GM23248 (cell line): Measurements from ENCODE around the gene CLDN20. TPM values are rescaled to one million over a fixed set of nuclear protein-coding genes. Genes with fewer than 3 reads are reported as not detected.
"Not testable (repeated sequence)": the region's sequence is repeated elsewhere in the genome, so short reads cannot be mapped to it uniquely, and the experiment has no call there.

Source experiments
- DNase-seq: peaks from one replicate; pipeline ENCODE4 v3.0.0-alpha.2; 2015
- H2AFZ ChIP-seq: fragments of 200-600 bp; sonication (generic); 2 replicates; pipeline ENCODE4 v1.6.1; 2016; ENCODE audit warnings: antibody characterized with exemption
- H3F3A ChIP-seq: fragments of 200-600 bp; sonication (generic); 2 replicates; pipeline ENCODE4 v1.6.1; 2016; ENCODE audit warnings: mild to moderate bottlenecking, antibody characterized with exemption, mixed run types; ENCODE audit not compliant: insufficient read depth
- H3K27ac ChIP-seq: fragments of 200-600 bp; sonication (generic); 2 replicates; pipeline ENCODE4 v1.5.1; 2016; ENCODE audit warnings: mild to moderate bottlenecking
- H3K27me3 ChIP-seq: fragments of 200-600 bp; sonication (generic); replicated peaks from 2 replicates; pipeline ENCODE4 v1.6.1; 2016; ENCODE audit warnings: mild to moderate bottlenecking; ENCODE audit not compliant: insufficient read depth
- H3K36me3 ChIP-seq: fragments of 200-600 bp; sonication (generic); 2 replicates; pipeline ENCODE4 v1.6.1; 2016; ENCODE audit warnings: low read depth, mild to moderate bottlenecking
- H3K4me1 ChIP-seq: fragments of 200-600 bp; sonication (generic); 2 replicates; pipeline ENCODE4 v1.6.1; 2016; ENCODE audit warnings: mild to moderate bottlenecking; ENCODE audit not compliant: insufficient read depth
- H3K4me2 ChIP-seq: fragments of 200-600 bp; sonication (generic); one replicate; pipeline ENCODE4 v1.6.1; 2016; ENCODE audit warnings: mild to moderate bottlenecking; ENCODE audit not compliant: unreplicated experiment
- H3K4me3 ChIP-seq: fragments of 200-600 bp; sonication (generic); 2 replicates; pipeline ENCODE4 v1.5.1; 2016; ENCODE audit warnings: mild to moderate bottlenecking
- H3K79me2 ChIP-seq: fragments of 200-600 bp; sonication (generic); 2 replicates; pipeline ENCODE4 v1.6.1; 2016; ENCODE audit warnings: mild to moderate bottlenecking; ENCODE audit not compliant: insufficient read depth
- H3K9ac ChIP-seq: fragments of 200-600 bp; sonication (generic); 2 replicates; pipeline ENCODE4 v1.6.1; 2016; ENCODE audit warnings: mild to moderate bottlenecking
- H3K9me2 ChIP-seq: fragments of 200-600 bp; sonication (generic); 2 replicates; pipeline ENCODE4 v1.6.1; 2016; ENCODE audit warnings: mixed run types, mild to moderate bottlenecking, moderate library complexity; ENCODE audit not compliant: insufficient read depth
- H3K9me3 ChIP-seq: fragments of 200-600 bp; sonication (generic); one replicate; pipeline ENCODE4 v1.6.1; 2017; ENCODE audit warnings: low read depth
- H4K20me1 ChIP-seq: fragments of 200-600 bp; sonication (generic); 2 replicates; pipeline ENCODE4 v1.6.0; 2016; ENCODE audit not compliant: insufficient read depth
- EZH2 ChIP-seq: fragments of 200-600 bp; sonication (generic); IDR thresholded peaks from 2 replicates; pipeline ENCODE4 v1.6.1; 2018; ENCODE audit warnings: antibody characterized with exemption, mild to moderate bottlenecking; ENCODE audit not compliant: insufficient read depth, poor library complexity, severe bottlenecking
- EZH2phosphoT487 ChIP-seq: fragments of 200-600 bp; sonication (generic); IDR thresholded peaks from 2 replicates; pipeline ENCODE4 v1.6.1; 2018; ENCODE audit warnings: antibody characterized with exemption, moderate library complexity, mild to moderate bottlenecking, low read depth; ENCODE audit not compliant: insufficient read depth
- WGBS, 2 experiments: methylation state at CpG; one replicate each; pipeline ENCODE4 v1.1.6; 2015 to 2017; ENCODE audit warnings: low lambda C conversion rate in 2 of 2, low coverage in 1 of 2; ENCODE audit errors: missing lambda C conversion rate in 2 of 2; 5-methylcytosine and 5-hydroxymethylcytosine counted together
- in situ Hi-C: fragments of 300-500 bp; cut with MboI; formaldehyde crosslinking; loops from 2 replicates; pipeline ENCODE4 v1.15.0; 2020
- polyA plus RNA-seq: library from polyadenylated mRNA; unstranded; fragments of >200 nt; fragmentation: Nextera tagmentation; extraction: Ambion mirVana; gene quantifications from 2 replicates; pipeline ENCODE4 v1.2.1, GENCODE V29; 2016
- total RNA-seq: library from RNA; depleted of rRNA; stranded (reverse); fragments of >200 nt; shearing (Covaris generic); gene quantifications from 2 replicates; pipeline ENCODE4 v1.2.3, GENCODE V29; 2014

The CLDN20 gene
- total and polyA plus RNA-seq, 2 experiments from 2014 or later: not detected

GRCh38 chr6:155311086-155311485 lies 47.3 kb downstream of the CLDN20 start:
- Histone ChIP-seq H2AFZ (no peak overlapping the region), H3K27me3 (no peaks in the 10 kb centered on the region), H3K9me3 (no peaks in the 10 kb centered on the region), H3K9me2 (no peaks in the 10 kb centered on the region), H3K9ac (no peak overlapping the region), H3K4me3 (no peak overlapping the region), H3K79me2 (peaks cover 10% of the 10 kb centered on the region), H3K36me3 (no peaks in the 10 kb centered on the region), H3K27ac (no peak overlapping the region), H3K4me1 (peaks cover 18% of the 10 kb centered on the region), H3F3A (peaks cover 18% of the 10 kb centered on the region; the same call in 1 of the 2 replicates), H4K20me1 (no peaks in the 10 kb centered on the region), H3K4me2 (peak overlapping the region; percentile 33)
- in situ Hi-C loops: no loop called here
- TF ChIP-seq EZH2 (no peak), EZH2phosphoT487 (no peak)
- WGBS, 2 experiments: 98% methylated on average over 6 of the region's 6 CpGs
- DNase-seq: no peak

GRCh38 chr6:155311583-155311982 lies 47.8 kb downstream of the CLDN20 start:
- in situ Hi-C loops: no loop called here
- Histone ChIP-seq H4K20me1 (no peaks in the 10 kb centered on the region), H3K9me3 (no peaks in the 10 kb centered on the region), H3K36me3 (no peaks in the 10 kb centered on the region), H3K4me2 (no peak overlapping the region), H3K9me2 (no peaks in the 10 kb centered on the region), H3K9ac (no peak overlapping the region), H3K4me3 (no peak overlapping the region), H3K27me3 (no peaks in the 10 kb centered on the region), H3F3A (peaks cover 18% of the 10 kb centered on the region; the same call in 1 of the 2 replicates), H3K79me2 (peaks cover 10% of the 10 kb centered on the region), H3K4me1 (peaks cover 18% of the 10 kb centered on the region), H2AFZ (no peak overlapping the region), H3K27ac (no peak overlapping the region)
- 97 to 98% methylated on average over 2 of the region's 2 CpGs for WGBS, 2 experiments
- DNase-seq: no peak
- no peak for TF ChIP-seq EZH2
- TF ChIP-seq EZH2phosphoT487: no peak

DNA sequence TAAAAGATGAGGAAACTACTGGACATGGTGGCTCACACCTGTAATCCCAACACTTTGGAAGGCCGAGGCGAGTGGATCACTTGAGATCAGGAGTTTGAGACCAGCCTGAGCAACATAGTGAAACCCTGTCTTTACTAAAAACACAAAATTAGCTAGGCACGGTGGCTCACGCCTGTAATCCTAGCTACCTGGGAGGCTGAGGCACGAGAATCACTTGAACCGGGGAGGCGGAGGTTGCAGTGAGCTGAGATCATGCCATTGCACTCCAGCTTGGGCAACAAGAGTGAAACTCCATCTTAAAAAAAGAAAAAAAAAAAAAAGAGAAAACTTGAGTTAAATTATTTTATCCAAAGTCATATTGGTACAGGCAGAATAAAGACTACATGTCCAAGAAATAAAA lies 49.1 kb downstream of the CLDN20 start:
- H3K79me2 ChIP-seq, H4K20me1 ChIP-seq, H3K9me3 ChIP-seq, H3K27me3 ChIP-seq, H3K27ac ChIP-seq, DNase-seq, H3K36me3 ChIP-seq, H3K9me2 ChIP-seq, in situ Hi-C loops: not testable (repeated sequence)
- peak overlapping the region; percentile 93 for H3K4me2 ChIP-seq
- peak overlapping the region; percentile 78 for H3K4me3 ChIP-seq
- peak overlapping the region; percentile 79; the same call in 1 of the 2 replicates for H3K9ac ChIP-seq
- H3F3A ChIP-seq: peaks cover 18% of the 10 kb centered on the region; the same call in 1 of the 2 replicates
- H3K4me1 ChIP-seq: peaks cover 18% of the 10 kb centered on the region
- 92 to 93% methylated on average over 7 of the region's 7 CpGs for WGBS, 2 experiments
- peak overlapping the region; percentile 90; the same call in 1 of the 2 replicates for H2AFZ ChIP-seq

DNA sequence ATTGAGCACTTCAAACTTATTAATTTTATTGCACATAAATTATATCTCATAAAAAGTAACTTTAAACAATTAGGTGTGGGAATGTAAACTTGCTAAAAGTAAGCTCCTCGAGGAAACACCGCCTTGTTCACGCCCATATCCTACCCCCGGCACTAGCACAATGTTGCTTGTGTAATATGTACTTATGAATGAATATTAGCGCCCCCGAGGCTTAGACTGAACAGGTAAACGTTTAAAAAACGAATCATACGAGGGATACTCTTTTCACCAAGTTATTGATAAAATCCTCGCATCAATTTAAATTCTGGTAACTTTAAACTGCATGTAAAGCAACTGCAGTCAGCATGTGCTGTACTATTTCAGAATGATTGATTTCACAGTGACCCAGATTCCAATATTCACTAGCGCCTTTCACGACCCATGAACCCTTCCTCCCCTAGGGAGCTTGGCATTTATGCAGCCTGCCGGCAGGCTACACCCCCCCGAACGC lies 49.8 kb downstream of the CLDN20 start:
- peak overlapping the region; percentile 79 for H3K9ac ChIP-seq
- peaks cover 18% of the 10 kb centered on the region; the same call in 1 of the 2 replicates for H3F3A ChIP-seq
- H3K27ac ChIP-seq: no peak overlapping the region
- peak overlapping the region; percentile 90 for H2AFZ ChIP-seq
- H3K36me3 ChIP-seq: no peaks in the 10 kb centered on the region
- 1 to 3% methylated on average over 15 of the region's 15 CpGs for WGBS, 2 experiments
- peak; percentile 33 for DNase-seq
- H3K27me3 ChIP-seq: no peaks in the 10 kb centered on the region
- in situ Hi-C loops: no loop called here
- peak overlapping the region; percentile 93 for H3K4me2 ChIP-seq
- TF ChIP-seq EZH2phosphoT487 (no peak), EZH2 (no peak)
- peak overlapping the region; percentile 78 for H3K4me3 ChIP-seq
- H3K4me1 ChIP-seq: peaks cover 18% of the 10 kb centered on the region
- H3K9me3 ChIP-seq: no peaks in the 10 kb centered on the region
- peaks cover 10% of the 10 kb centered on the region for H3K79me2 ChIP-seq
- H3K9me2 ChIP-seq: no peaks in the 10 kb centered on the region
- H4K20me1 ChIP-seq: no peaks in the 10 kb centered on the region
